Natural killer cell (primary cell): Measurements from ENCODE around the gene PGLYRP4. TPM values are rescaled to one million over a fixed set of nuclear protein-coding genes. Genes with fewer than 3 reads are reported as not detected.
A peak's percentile ranks its signal among the peaks of the same experiment; 100 is the strongest.

Experiments
- ATAC-seq, 3 donors: fragments of 150-1000 bp in 2 of 3; fragments of 200-7000 bp in 1 of 3; cut with Tn5 transposase; 1 replicate in 1 of 3; 2 replicates in 2 of 3; pipeline ENCODE4 v1.10.0; 2021; ENCODE audit warnings: mild to moderate bottlenecking in 2 of 3, moderate library complexity in 2 of 3
- DNase-seq, 2 donors: peaks; one replicate each; pipeline versions ENCODE4 v3.0.0 to v3.0.0-alpha.2; 2013 to 2021; ENCODE audit warnings: mixed read lengths in 1 of 2
- H3K27ac ChIP-seq: one replicate; pipeline ENCODE4 v1.5.1; 2013; ENCODE audit warnings: mild to moderate bottlenecking, low read length
- H3K27me3 ChIP-seq: one replicate; pipeline ENCODE4 v1.6.1; 2013; ENCODE audit warnings: low read length; ENCODE audit not compliant: control insufficient read depth, insufficient read depth
- H3K36me3 ChIP-seq: one replicate; pipeline ENCODE4 v1.6.1; 2013; ENCODE audit warnings: low read length; ENCODE audit not compliant: control insufficient read depth, insufficient read depth
- H3K4me1 ChIP-seq: one replicate; pipeline ENCODE4 v1.6.1; 2013; ENCODE audit warnings: low read length; ENCODE audit not compliant: control insufficient read depth, insufficient read depth
- H3K4me3 ChIP-seq: one replicate; pipeline ENCODE4 v1.5.1; 2013; ENCODE audit warnings: low read length
- H3K9me3 ChIP-seq: one replicate; pipeline ENCODE4 v1.6.1; 2013; ENCODE audit warnings: low read length; ENCODE audit not compliant: control insufficient read depth, insufficient read depth
- H3K27ac Mint-ChIP-seq, 2 donors: one replicate each; pipeline ENCODE4 v1.8.0; 2022; ENCODE audit warnings: mild to moderate bottlenecking in 2 of 2, mixed read lengths in 2 of 2, moderate library complexity in 1 of 2
- H3K27me3 Mint-ChIP-seq, 2 donors: one replicate each; pipeline ENCODE4 v1.8.0; 2022; ENCODE audit warnings: low read depth in 2 of 2, mixed read lengths in 2 of 2
- H3K36me3 Mint-ChIP-seq: one replicate; pipeline ENCODE4 v1.8.0; 2022; ENCODE audit warnings: mixed read lengths
- H3K4me1 Mint-ChIP-seq, 2 donors: one replicate each; pipeline ENCODE4 v1.8.0; 2022; ENCODE audit warnings: mixed read lengths in 2 of 2
- H3K4me3 Mint-ChIP-seq: one replicate; pipeline ENCODE4 v1.8.0; 2022; ENCODE audit warnings: mild to moderate bottlenecking, moderate library complexity, mixed read lengths
- H3K9me3 Mint-ChIP-seq, 2 donors: one replicate each; pipeline ENCODE4 v1.8.0; 2022; ENCODE audit warnings: mixed read lengths in 2 of 2
- CTCF ChIP-seq: fragments of 200-600 bp; IDR thresholded peaks from one replicate; pipeline ENCODE4 v1.8.0; 2022; ENCODE audit warnings: antibody characterized with exemption
- WGBS: methylation state at CpG from one replicate; pipeline ENCODE4 v1.1.7; 2013; ENCODE audit warnings: missing lambda C conversion rate; ENCODE audit not compliant: insufficient coverage; 5-methylcytosine and 5-hydroxymethylcytosine counted together
- intact Hi-C: fragments of 100-400 bp; cut with micrococcal nuclease; formaldehyde crosslinking; loops from one replicate; pipeline ENCODE4 v1.14.2; 2022
- total RNA-seq, 4 donors: library from RNA; stranded (reverse); fragments of 120-200 nt in 1 of 4; gene quantifications; one replicate each; pipeline versions ENCODE4 v1.2.3 to v1.2.4, GENCODE V29; 2013 to 2022

PGLYRP4 gene
- total RNA-seq, 3 donors from 2014 or later (not counting 1 experiment from before 2014, with no cell fraction given) = not detected

- ATAC-seq (no peak), DNase-seq (no peak)
- H3K27ac Mint-ChIP-seq = no peak overlapping the region
- no peak overlapping the region for H3K4me3 Mint-ChIP-seq
- H3K9me3 Mint-ChIP-seq = no peaks in the 10 kb centered on the region
- no peaks in the 10 kb centered on the region for H3K36me3 Mint-ChIP-seq
- Histone ChIP-seq H3K4me3 (no peak overlapping the region), H3K36me3 (no peaks in the 10 kb centered on the region), H3K9me3 (no peaks in the 10 kb centered on the region), H3K27me3 (no peaks in the 10 kb centered on the region), H3K27ac (no peak overlapping the region), H3K4me1 (no peaks in the 10 kb centered on the region)
- no peaks in the 10 kb centered on the region for H3K4me1 Mint-ChIP-seq
- 89% methylated on average over 4 of the region's 4 CpGs for WGBS
- no peak for TF ChIP-seq CTCF
- intact Hi-C loops = no loop called here
- peaks cover 14 to 22% of the 10 kb centered on the region in 2 donors for H3K27me3 Mint-ChIP-seq
Measured at GRCh38 chr1:153387001-153387400, 38.4 kb upstream of the PGLYRP4 start.

- intact Hi-C loops = no loop called here
- no peaks in the 10 kb centered on the region for H3K4me1 ChIP-seq
- Mint-ChIP-seq H3K9me3 (peaks cover 0 to 2% of the 10 kb centered on the region in 2 donors), H3K36me3 (no peaks in the 10 kb centered on the region), H3K27ac (no peak overlapping the region), H3K4me1 (no peaks in the 10 kb centered on the region), H3K27me3 (peaks cover 14 to 25% of the 10 kb centered on the region in 2 donors), H3K4me3 (no peak overlapping the region)
- no peaks in the 10 kb centered on the region for H3K36me3 ChIP-seq
- no peaks in the 10 kb centered on the region for H3K27me3 ChIP-seq
- WGBS = 12% methylated on average over 5 of the region's 5 CpGs
- TF ChIP-seq CTCF = no peak
- ATAC-seq = peak in 1 of 3 donors; percentile 67
- H3K4me3 ChIP-seq = no peak overlapping the region
- H3K9me3 ChIP-seq = no peaks in the 10 kb centered on the region
- DNase-seq = no peak
- no peak overlapping the region for H3K27ac ChIP-seq
Measured at GRCh38 chr1:153386500-153386901, 37.9 kb upstream of the PGLYRP4 start.

GRCh38 chr1:153384958-153385580 lies 36.4 kb upstream of the PGLYRP4 start:
- H3K4me3 Mint-ChIP-seq = no peak overlapping the region
- H3K36me3 ChIP-seq = no peaks in the 10 kb centered on the region
- WGBS = 91% methylated on average over 4 of the region's 4 CpGs
- intact Hi-C loops = no loop called here
- H3K27me3 Mint-ChIP-seq = peaks cover 10 to 32% of the 10 kb centered on the region in 2 donors
- TF ChIP-seq CTCF = no peak
- H3K4me1 ChIP-seq = no peaks in the 10 kb centered on the region
- no peak for DNase-seq
- H3K9me3 ChIP-seq = no peaks in the 10 kb centered on the region
- H3K36me3 Mint-ChIP-seq = no peaks in the 10 kb centered on the region
- ATAC-seq = no peak
- H3K27ac ChIP-seq = no peak overlapping the region
- no peaks in the 10 kb centered on the region for H3K4me1 Mint-ChIP-seq
- no peaks in the 10 kb centered on the region for H3K27me3 ChIP-seq
- H3K9me3 Mint-ChIP-seq = peaks cover 0 to 7% of the 10 kb centered on the region in 2 donors
- H3K27ac Mint-ChIP-seq = no peak overlapping the region
- H3K4me3 ChIP-seq = no peak overlapping the region

- peaks cover 8 to 21% of the 10 kb centered on the region in 2 donors for H3K27me3 Mint-ChIP-seq
- ATAC-seq (no peak), DNase-seq (no peak)
- H3K36me3 Mint-ChIP-seq = no peaks in the 10 kb centered on the region
- no peaks in the 10 kb centered on the region for H3K4me1 Mint-ChIP-seq
- H3K4me3 Mint-ChIP-seq = no peak overlapping the region
- no peak overlapping the region for H3K27ac ChIP-seq
- no peaks in the 10 kb centered on the region for H3K36me3 ChIP-seq
- H3K9me3 Mint-ChIP-seq = peaks cover 0 to 7% of the 10 kb centered on the region in 2 donors
- 96% methylated on average over 20 of the region's 23 CpGs for WGBS
- no peak overlapping the region for H3K4me3 ChIP-seq
- H3K9me3 ChIP-seq = no peaks in the 10 kb centered on the region
- no peaks in the 10 kb centered on the region for H3K27me3 ChIP-seq
- H3K27ac Mint-ChIP-seq = no peak overlapping the region
- no peaks in the 10 kb centered on the region for H3K4me1 ChIP-seq
- intact Hi-C loops = no loop called here
- TF ChIP-seq CTCF = no peak
Measured at GRCh38 chr1:153380711-153381110, 32.1 kb upstream of the PGLYRP4 start.
